B cell (primary cell): ENCODE measurements around the gene PPP1R11. TPM values are rescaled to one million over a fixed set of nuclear protein-coding genes. Genes with fewer than 3 reads are reported as not detected.
A peak's percentile ranks its signal among the peaks of the same experiment; 100 is the strongest.

Source experiments
- ATAC-seq: fragments of 200-7000 bp; cut with Tn5 transposase; one replicate; pipeline ENCODE4 v1.10.0; 2021; ENCODE audit warnings: low read depth, mild to moderate bottlenecking, moderate number of reproducible peaks, moderate library complexity
- CTCF ChIA-PET: fragments of 350-600 bp; sonication (Branson Sonifier 250); formaldehyde crosslinking; loops from one replicate; lab custom pipeline; 2021; ENCODE audit warnings: antibody characterized with exemption, inconsistent platforms; lab: Charles Lee
- POLR2A ChIA-PET: fragments of 350-600 bp; sonication (Branson Sonifier 250); formaldehyde crosslinking; loops from one replicate; lab custom pipeline; 2021; ENCODE audit warnings: antibody characterized with exemption; lab: Charles Lee
- DNase-seq: peaks from one replicate; pipeline ENCODE4 v3.0.0; 2013
- H2AFZ ChIP-seq: 2 replicates; pipeline ENCODE4 v1.6.1; 2012; ENCODE audit warnings: mild to moderate bottlenecking, low read depth, low read length; ENCODE audit not compliant: insufficient read depth, poor library complexity, severe bottlenecking
- H3K27ac ChIP-seq, 2 donors: 1 replicate in 1 of 2; 2 replicates in 1 of 2; pipeline ENCODE4 v1.5.1; 2012 to 2013; ENCODE audit warnings: low read length in 2 of 2, mild to moderate bottlenecking in 2 of 2, moderate library complexity in 1 of 2
- H3K27me3 ChIP-seq, 4 experiments: fragments of 200-600 bp in 1 of 4; sonication (generic) in 1 of 4; replicated peaks in 1 of 4; 1 replicate in 2 of 4; 2 replicates in 2 of 4; pipeline versions ENCODE4 v1.6.1 to v1.7.0; 2013 to 2016; ENCODE audit warnings: low read length in 3 of 4, mild to moderate bottlenecking in 2 of 4, mixed read lengths in 1 of 4, moderate library complexity in 1 of 4; ENCODE audit not compliant: insufficient read depth in 4 of 4, control insufficient read depth in 3 of 4; ENCODE audit errors: control extremely low read depth in 1 of 4
- H3K36me3 ChIP-seq, 2 experiments: replicated peaks in 1 of 2; 1 replicate in 1 of 2; 2 replicates in 1 of 2; pipeline versions ENCODE4 v1.6.1 to v1.7.1; 2013; ENCODE audit warnings: low read length in 1 of 2; ENCODE audit not compliant: insufficient read depth in 2 of 2, control insufficient read depth in 1 of 2; ENCODE audit errors: control extremely low read depth in 1 of 2, extremely low read depth in 1 of 2
- H3K4me1 ChIP-seq, 2 donors: fragments of 200-600 bp in 1 of 2; sonication (generic) in 1 of 2; 1 replicate in 1 of 2; 2 replicates in 1 of 2; pipeline versions ENCODE4 v1.5.1 to v1.6.1; 2013 to 2017; ENCODE audit warnings: low read length in 2 of 2; ENCODE audit not compliant: control insufficient read depth in 2 of 2, insufficient read depth in 2 of 2
- H3K4me2 ChIP-seq: replicated peaks from 2 replicates; pipeline ENCODE3; 2012; ENCODE audit warnings: mild to moderate bottlenecking, low read depth, low read length; ENCODE audit not compliant: poor library complexity, severe bottlenecking
- H3K4me3 ChIP-seq, 5 experiments: fragments of 200-600 bp in 1 of 5; sonication (generic) in 1 of 5; 1 replicate in 3 of 5; 2 replicates in 2 of 5; pipeline versions ENCODE4 v1.5.1 to v1.7.0; 2011 to 2016; ENCODE audit warnings: low read length in 4 of 5, mild to moderate bottlenecking in 4 of 5, low read depth in 2 of 5, control low read depth in 1 of 5, moderate library complexity in 1 of 5; ENCODE audit not compliant: insufficient read depth in 1 of 5; ENCODE audit errors: control extremely low read depth in 1 of 5, extremely low read depth in 1 of 5
- H3K79me2 ChIP-seq: fragments of 200-600 bp; sonication (generic); one replicate; pipeline ENCODE4 v1.6.0; 2016; ENCODE audit warnings: low read length; ENCODE audit not compliant: control insufficient read depth, insufficient read depth
- H3K9ac ChIP-seq: fragments of 200-600 bp; sonication (generic); 2 replicates; pipeline ENCODE4 v1.6.1; 2017; ENCODE audit warnings: mild to moderate bottlenecking, low read length, moderate library complexity
- H3K9me3 ChIP-seq, 3 donors: one replicate each; pipeline versions ENCODE4 v1.6.1 to v1.7.1; 2013; ENCODE audit warnings: low read length in 2 of 3; ENCODE audit not compliant: control insufficient read depth in 2 of 3, insufficient read depth in 1 of 3; ENCODE audit errors: control extremely low read depth in 1 of 3
- H4K20me1 ChIP-seq: 2 replicates; pipeline ENCODE4 v1.6.0; 2012; ENCODE audit warnings: mild to moderate bottlenecking, low read length; ENCODE audit not compliant: insufficient read depth, control insufficient read depth, poor library complexity, severe bottlenecking
- H3K27ac Mint-ChIP-seq: one replicate; pipeline ENCODE4 v1.8.0; 2021; ENCODE audit warnings: mixed read lengths
- H3K27me3 Mint-ChIP-seq: one replicate; pipeline ENCODE4 v1.8.0; 2021; ENCODE audit warnings: mixed read lengths
- H3K4me1 Mint-ChIP-seq: one replicate; pipeline ENCODE4 v1.8.0; 2021; ENCODE audit warnings: mixed read lengths
- H3K4me3 Mint-ChIP-seq: one replicate; pipeline ENCODE4 v1.8.0; 2021; ENCODE audit warnings: mixed read lengths
- H3K9me3 Mint-ChIP-seq: one replicate; pipeline ENCODE4 v1.8.0; 2022; ENCODE audit warnings: mixed read lengths; ENCODE audit not compliant: insufficient read depth
- EZH2 ChIP-seq: IDR thresholded peaks from 2 replicates; pipeline ENCODE4 v1.6.1; 2012; ENCODE audit warnings: borderline replicate concordance, low read depth, mild to moderate bottlenecking, moderate library complexity, low read length; ENCODE audit not compliant: insufficient read depth, poor library complexity, severe bottlenecking
- WGBS: methylation state at CpG from one replicate; pipeline ENCODE4 v1.1.5; 2013; ENCODE audit warnings: missing lambda C conversion rate; ENCODE audit not compliant: insufficient coverage; 5-methylcytosine and 5-hydroxymethylcytosine counted together
- intact Hi-C: fragments of 100-400 bp; cut with micrococcal nuclease; formaldehyde crosslinking; loops from one replicate; pipeline ENCODE4 v1.10.0; 2022
- polyA plus RNA-seq: library from polyadenylated mRNA; depleted of rRNA; stranded (reverse); fragments of >200 nt; gene quantifications from 2 replicates; pipeline ENCODE4 v1.2.3, GENCODE V29; 2012
- total RNA-seq, 2 donors: library from RNA; stranded (reverse); fragments of 120-200 nt in 1 of 2; gene quantifications; 1 replicate in 1 of 2; 2 replicates in 1 of 2; pipeline versions ENCODE4 v1.2.3 to v1.2.4, GENCODE V29; 2013 to 2022
- TF ChIP-seq, protein P1 (sequence below): fragments of 200-600 bp; IDR thresholded peaks from one replicate; pipeline ENCODE4 v1.8.0; 2022; ENCODE audit warnings: antibody characterized with exemption, mild to moderate bottlenecking

PPP1R11 gene
- total and polyA plus RNA-seq, 2 donors (not counting 1 experiment from before 2014, with no cell fraction given): 44.8 to 47.8 TPM

DNA sequence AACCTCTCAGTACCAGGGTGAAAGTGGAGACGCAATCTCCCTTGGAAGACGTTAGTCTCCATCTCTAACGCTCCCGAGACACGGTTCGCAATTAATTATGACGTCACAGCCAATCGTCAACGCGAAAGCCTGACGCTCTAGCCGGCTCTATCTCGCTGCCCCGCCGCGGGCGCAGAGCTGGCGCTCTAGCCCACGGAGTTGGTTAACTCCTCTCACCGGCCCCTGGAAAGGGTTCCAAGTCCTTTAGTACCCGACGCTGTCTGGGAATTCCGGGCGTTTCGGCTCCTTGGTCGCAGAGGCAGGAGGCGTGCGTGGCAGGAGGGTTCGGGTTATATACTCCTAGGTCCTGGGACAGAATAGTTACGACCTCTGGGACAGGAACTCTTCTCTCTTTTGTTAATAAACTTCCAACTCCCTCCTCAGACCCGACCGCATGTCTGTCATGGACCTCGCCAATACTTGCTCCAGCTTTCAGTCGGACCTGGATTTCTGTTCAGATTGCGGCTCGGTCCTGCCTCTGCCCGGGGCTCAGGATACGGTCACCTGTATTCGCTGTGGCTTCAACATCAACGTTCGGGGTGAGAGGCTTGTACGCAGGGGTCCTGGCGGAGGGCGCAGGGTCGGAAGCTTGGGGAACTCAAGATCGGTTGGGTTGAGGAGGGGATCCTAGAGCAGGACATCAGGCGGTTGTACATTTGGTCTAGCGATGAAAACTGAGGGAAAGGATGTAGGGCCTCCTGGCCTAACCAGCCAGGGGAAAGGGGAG is 5.7 kb upstream of the PPP1R11 start, which contains the start of gene POLR1H:
POLR1H (plus strand) TSS at position 174 of the 766 bp plus-strand sequence; CDS start at position 434, 260 bp downstream.
- Histone ChIP-seq H3K36me3 (peaks cover 4 to 31% of the 10 kb centered on the region in 2 experiments), H3K27ac (peak within 1 kb of the TSS; percentile 95 to 97), H4K20me1 (no peaks in the 10 kb centered on the region), H3K79me2 (peaks cover 44% of the 10 kb centered on the region), H2AFZ (peak within 1 kb of the TSS; percentile 86), H3K9me3 (no peaks in the 10 kb centered on the region), H3K4me3 (peak within 1 kb of the TSS; percentile 80 to 100 (median 92)), H3K27me3 (no peaks in the 10 kb centered on the region), H3K4me2 (peak within 1 kb of the TSS; percentile 85), H3K9ac (peak within 1 kb of the TSS; percentile 91), H3K4me1 (peaks cover 25 to 30% of the 10 kb centered on the region in 2 donors)
- ATAC-seq (peak; percentile 90), DNase-seq (peak; percentile 95)
- POLR2A ChIA-PET: interaction anchor here (0.5 to 2.0 kb wide), 9 partner anchors 34 to 1914 kb away, joined by 3 to 10 read pairs (median 3); partner anchors contain the start of gene TRIM26
- peaks cover 41% of the 10 kb centered on the region for H3K4me1 Mint-ChIP-seq
- H3K27me3 Mint-ChIP-seq: no peaks in the 10 kb centered on the region
- H3K9me3 Mint-ChIP-seq: no peaks in the 10 kb centered on the region
- under 1% methylated on average over 39 of the region's 48 CpGs for WGBS
- intact Hi-C loops: loop anchor here (2.0 to 10.0 kb wide), 3 partner anchors 119 to 1914 kb away; partner anchors contain the start of genes DXO and HLA-A
- TF ChIP-seq EZH2: no peak
- TF ChIP-seq, protein P1, sequence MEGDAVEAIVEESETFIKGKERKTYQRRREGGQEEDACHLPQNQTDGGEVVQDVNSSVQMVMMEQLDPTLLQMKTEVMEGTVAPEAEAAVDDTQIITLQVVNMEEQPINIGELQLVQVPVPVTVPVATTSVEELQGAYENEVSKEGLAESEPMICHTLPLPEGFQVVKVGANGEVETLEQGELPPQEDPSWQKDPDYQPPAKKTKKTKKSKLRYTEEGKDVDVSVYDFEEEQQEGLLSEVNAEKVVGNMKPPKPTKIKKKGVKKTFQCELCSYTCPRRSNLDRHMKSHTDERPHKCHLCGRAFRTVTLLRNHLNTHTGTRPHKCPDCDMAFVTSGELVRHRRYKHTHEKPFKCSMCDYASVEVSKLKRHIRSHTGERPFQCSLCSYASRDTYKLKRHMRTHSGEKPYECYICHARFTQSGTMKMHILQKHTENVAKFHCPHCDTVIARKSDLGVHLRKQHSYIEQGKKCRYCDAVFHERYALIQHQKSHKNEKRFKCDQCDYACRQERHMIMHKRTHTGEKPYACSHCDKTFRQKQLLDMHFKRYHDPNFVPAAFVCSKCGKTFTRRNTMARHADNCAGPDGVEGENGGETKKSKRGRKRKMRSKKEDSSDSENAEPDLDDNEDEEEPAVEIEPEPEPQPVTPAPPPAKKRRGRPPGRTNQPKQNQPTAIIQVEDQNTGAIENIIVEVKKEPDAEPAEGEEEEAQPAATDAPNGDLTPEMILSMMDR: no peak
- peak within 1 kb of the TSS; percentile 100 for H3K4me3 Mint-ChIP-seq
- peak within 1 kb of the TSS; percentile 99 for H3K27ac Mint-ChIP-seq
- CTCF ChIA-PET: interaction anchor here (1.4 to 3.1 kb wide), 7 partner anchors 8 to 213 kb away, joined by 3 to 16 read pairs (median 5); partner anchors contain the start of gene RNF39
